Transverse colon (tissue), 4 donors: ENCODE data around the gene OGFRL1. TPM values are rescaled to one million over a fixed set of nuclear protein-coding genes. Genes with fewer than 3 reads are reported as not detected.

Experiments used
- DNase-seq: peaks from one replicate; pipeline ENCODE4 v3.0.0-alpha.2; 2019
- H3K27ac ChIP-seq, 4 donors: fragments of 200-600 bp; sonication (generic); 2 replicates each; pipeline ENCODE4 v1.5.1; 2016 to 2018; ENCODE audit warnings: inconsistent platforms in 4 of 4
- H3K27me3 ChIP-seq: fragments of 200-600 bp; sonication (generic); 2 replicates; pipeline ENCODE4 v1.5.1; 2017; ENCODE audit warnings: inconsistent platforms
- H3K36me3 ChIP-seq, 4 donors: fragments of 200-600 bp; sonication (generic); 2 replicates each; pipeline ENCODE4 v1.5.1; 2017 to 2019; ENCODE audit warnings: inconsistent platforms in 4 of 4
- H3K4me1 ChIP-seq, 4 donors: fragments of 200-600 bp; sonication (generic); 2 replicates each; pipeline ENCODE4 v1.5.1; 2017 to 2020; ENCODE audit warnings: inconsistent platforms in 4 of 4
- H3K4me3 ChIP-seq, 4 donors: fragments of 200-600 bp; sonication (generic); 1 replicate in 1 of 4; 2 replicates in 3 of 4; pipeline versions ENCODE4 v1.5.1 to v1.6.1; 2017 to 2019; ENCODE audit warnings: inconsistent platforms in 4 of 4
- H3K9me3 ChIP-seq, 2 donors: fragments of 200-600 bp; sonication (generic); 2 replicates each; pipeline ENCODE4 v1.5.1; 2017 to 2019; ENCODE audit warnings: inconsistent platforms in 2 of 2
- CTCF ChIP-seq, 5 experiments: fragments of 200-600 bp in 3 of 5; fragments of 450-650 bp in 2 of 5; sonication (generic) in 3 of 5; IDR thresholded peaks; 1 replicate in 2 of 5; 2 replicates in 3 of 5; pipeline ENCODE4 v1.5.1; 2016 to 2017; ENCODE audit warnings: antibody characterized with exemption in 5 of 5, inconsistent platforms in 3 of 5, mild to moderate bottlenecking in 2 of 5, moderate library complexity in 1 of 5
- EP300 ChIP-seq: sonication (generic); formaldehyde crosslinking; IDR thresholded peaks from one replicate; pipeline ENCODE4 v1.6.1; 2017; ENCODE audit warnings: antibody characterized with exemption, low read depth
- POLR2A ChIP-seq: fragments of 450-650 bp; IDR thresholded peaks from one replicate; pipeline ENCODE4 v1.6.1; 2016; ENCODE audit warnings: antibody characterized with exemption, mild to moderate bottlenecking, moderate library complexity
- POLR2AphosphoS5 ChIP-seq, 3 donors: sonication (generic); formaldehyde crosslinking; IDR thresholded peaks; one replicate each; pipeline ENCODE4 v1.6.1; 2016; ENCODE audit warnings: antibody characterized with exemption in 3 of 3
- WGBS, 2 donors: methylation state at CpG; one replicate each; pipeline ENCODE4 v1.1.5; 2018; ENCODE audit warnings: low coverage in 1 of 2; 5-methylcytosine and 5-hydroxymethylcytosine counted together
- in situ Hi-C, 4 donors: fragments of 200-750 bp; cut with MboI; loops; one replicate each; pipeline versions ENCODE4 v1.15.0 to v1.15.1; 2017; ENCODE audit warnings: low sequenced_read_pairs in 3 of 4, low pct_ligation_motif_present in 1 of 4, low pct_unique_long_range_greater_than_20kb in 1 of 4
- intact Hi-C: fragments of 100-400 bp; cut with DNase I; formaldehyde crosslinking; loops from one replicate; pipeline ENCODE4 v1.15.1; 2023; ENCODE audit warnings: low total_unique reads
- total RNA-seq, 4 donors: library from RNA; depleted of rRNA; stranded (reverse); fragments of >200 nt; gene quantifications; one replicate each; pipeline ENCODE4 v1.1.0, GENCODE V29; 2016

OGFRL1 gene
- total RNA-seq, 4 donors from 2014 or later: 7.5 to 15.6 (median 11.6) TPM

GRCh38 chr6:71277926-71278600 lies 10.5 kb upstream of the OGFRL1 start:
- Histone ChIP-seq H3K4me3 (no peak overlapping the region), H3K36me3 (no peaks in the 10 kb centered on the region), H3K27ac (no peak overlapping the region), H3K4me1 (no peaks in the 10 kb centered on the region), H3K27me3 (no peaks in the 10 kb centered on the region), H3K9me3 (no peaks in the 10 kb centered on the region)
- no peak for DNase-seq
- in situ Hi-C loops (no loop called here), intact Hi-C loops (no loop called here)
- no peak for TF ChIP-seq POLR2AphosphoS5 (IDR thresholded peaks at IDR 0.05)
- TF ChIP-seq CTCF (IDR thresholded peaks at IDR 0.05): no peak
- no peak for TF ChIP-seq EP300
- TF ChIP-seq POLR2A: no peak
- WGBS, 2 donors: 40 to 58% methylated on average over 1 to 3 of the region's 3 CpGs

GRCh38 chr6:71279321-71279720 lies 9.3 kb upstream of the OGFRL1 start:
- no peaks in the 10 kb centered on the region for H3K4me1 ChIP-seq
- intact Hi-C loops (no loop called here), in situ Hi-C loops (no loop called here)
- TF ChIP-seq POLR2AphosphoS5 (IDR thresholded peaks at IDR 0.05) (no peak), EP300 (no peak), POLR2A (no peak), CTCF (IDR thresholded peaks at IDR 0.05) (no peak)
- no peaks in the 10 kb centered on the region for H3K36me3 ChIP-seq
- H3K4me3 ChIP-seq: no peak overlapping the region
- H3K9me3 ChIP-seq: no peaks in the 10 kb centered on the region
- no peak for DNase-seq
- H3K27me3 ChIP-seq: no peaks in the 10 kb centered on the region
- 95% methylated on average over 2 of the region's 2 CpGs; no CpG with 5 or more reads in 1 of the 2 donors for WGBS, 2 donors
- H3K27ac ChIP-seq: no peak overlapping the region

GRCh38 chr6:71279740-71280139 lies 8.9 kb upstream of the OGFRL1 start:
- TF ChIP-seq POLR2A: no peak
- TF ChIP-seq EP300: no peak
- no peak for TF ChIP-seq POLR2AphosphoS5 (IDR thresholded peaks at IDR 0.05)
- TF ChIP-seq CTCF (IDR thresholded peaks at IDR 0.05): no peak
- in situ Hi-C loops (no loop called here), intact Hi-C loops (no loop called here)
- no peak overlapping the region for H3K27ac ChIP-seq
- H3K36me3 ChIP-seq: no peaks in the 10 kb centered on the region
- no peak overlapping the region for H3K4me3 ChIP-seq
- H3K4me1 ChIP-seq: no peaks in the 10 kb centered on the region
- no peaks in the 10 kb centered on the region for H3K27me3 ChIP-seq
- WGBS, 2 donors: 66 to 71% methylated on average over 3 to 4 of the region's 4 CpGs
- no peaks in the 10 kb centered on the region for H3K9me3 ChIP-seq
- DNase-seq: no peak

- in situ Hi-C loops: no loop called here
- no peak for DNase-seq
These were observed 7.9 kb upstream of the OGFRL1 start for GRCh38 chr6:71280701-71281100.

More at GRCh38 chr6:71280701-71281100, 7.9 kb upstream of the OGFRL1 start:
- H3K27ac ChIP-seq: no peak overlapping the region
- no peaks in the 10 kb centered on the region for H3K27me3 ChIP-seq
- intact Hi-C loops: no loop called here
- H3K4me1 ChIP-seq: no peaks in the 10 kb centered on the region
- no peaks in the 10 kb centered on the region for H3K36me3 ChIP-seq
- no peak for TF ChIP-seq POLR2AphosphoS5 (IDR thresholded peaks at IDR 0.05)
- no peak for TF ChIP-seq CTCF (IDR thresholded peaks at IDR 0.05)
- TF ChIP-seq EP300: no peak
- no peak for TF ChIP-seq POLR2A
- H3K4me3 ChIP-seq: no peak overlapping the region
- no peaks in the 10 kb centered on the region for H3K9me3 ChIP-seq
- 88 to 94% methylated on average over 2 of the region's 2 CpGs for WGBS, 2 donors
